ENCODE results near the gene SPON2. TPM values are rescaled to one million over a fixed set of nuclear protein-coding genes. Genes with fewer than 3 reads are reported as not detected.

The SPON2 gene
- total RNA-seq (2022; extraction: Qiagen RNA extraction), result 0.10 to 0.47 TPM (median 0.20 TPM) in 5 replicates

DNA sequence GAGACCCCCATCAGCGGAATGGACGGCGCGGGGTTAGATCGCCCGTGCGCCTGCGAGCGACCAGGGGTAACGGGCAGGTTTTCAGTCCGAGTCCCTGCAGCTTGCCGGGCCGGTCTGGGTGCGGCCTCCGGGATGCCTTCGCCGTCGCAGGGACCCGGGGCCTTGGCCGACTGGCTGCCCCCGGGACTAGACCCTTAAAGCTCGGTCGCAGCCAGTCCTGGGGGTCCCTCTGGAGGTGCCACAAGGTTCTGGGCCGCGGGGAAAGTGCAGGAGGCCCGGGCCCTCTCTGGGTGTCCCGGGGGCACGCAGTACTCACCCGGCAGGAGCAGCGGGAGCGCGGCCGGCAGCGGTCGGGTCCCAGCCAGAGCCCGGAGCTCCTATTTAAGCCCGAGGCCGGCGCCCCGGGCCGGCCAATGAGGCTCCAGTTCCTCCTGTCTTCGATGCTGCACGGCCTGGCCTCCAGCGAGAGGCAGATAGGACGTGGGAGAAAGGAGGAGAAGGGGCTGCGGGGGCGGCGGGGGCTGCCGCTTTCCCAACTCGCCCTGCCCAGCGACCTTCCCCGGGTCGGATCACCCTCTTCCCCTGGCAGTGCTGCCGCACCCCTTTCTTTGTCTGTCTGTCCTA, at the start of gene SPON2:
Gene SPON2, minus strand, starts transcription at position 356 of the 624 bp plus-strand sequence.

Other genes starting within 250 kb of the SPON2 start
- 34.2 to 53.3 TPM (median 52.0 TPM) in 5 replicates for gene GAK, start 240.3 kb downstream of the SPON2 start, total RNA-seq (2022; extraction: Qiagen RNA extraction)
- gene TMEM175, start 240.1 kb downstream of the SPON2 start, total RNA-seq (2022; extraction: Qiagen RNA extraction), result 6.7 to 10.3 TPM (median 9.6 TPM) in 5 replicates
- gene DGKQ, start 199.0 kb downstream of the SPON2 start, total RNA-seq (2022; extraction: Qiagen RNA extraction), result 5.2 to 10.2 TPM (median 8.7 TPM) in 5 replicates
- gene IDUA, start 185.5 kb downstream of the SPON2 start, total RNA-seq (2022; extraction: Qiagen RNA extraction), result 5.9 to 14.8 TPM (median 14.4 TPM) in 5 replicates
- gene SLC26A1, start 179.2 kb downstream of the SPON2 start, total RNA-seq (2022; extraction: Qiagen RNA extraction), result 0.10 to 0.34 TPM (median 0.23 TPM) in 5 replicates
- 14.9 to 26.0 TPM (median 22.7 TPM) in 5 replicates for gene FGFRL1, start 161.0 kb downstream of the SPON2 start, total RNA-seq (2022; extraction: Qiagen RNA extraction)
- 2.1 to 3.1 TPM (median 2.5 TPM) in 5 replicates for gene RNF212, start 59.0 kb downstream of the SPON2 start, total RNA-seq (2022; extraction: Qiagen RNA extraction)
- gene CTBP1, start 76.5 kb upstream of the SPON2 start, total RNA-seq (2022; extraction: Qiagen RNA extraction), result 70.1 to 97.2 TPM (median 88.6 TPM) in 5 replicates
- gene MAEA, start 117.3 kb upstream of the SPON2 start, total RNA-seq (2022; extraction: Qiagen RNA extraction), result 58.7 to 69.5 TPM (median 68.7 TPM) in 5 replicates
- gene UVSSA, start 174.6 kb upstream of the SPON2 start, total RNA-seq (2022; extraction: Qiagen RNA extraction), result 2.9 to 5.8 TPM (median 5.4 TPM) in 5 replicates
- gene NKX1-1, start 233.9 kb upstream of the SPON2 start, total RNA-seq (2022; extraction: Qiagen RNA extraction), result not detected in 5 replicates